HG02943 (cell line): ENCODE measurements around the gene SHLD3.
A peak's percentile ranks its signal among the peaks of the same experiment; 100 is the strongest.
"Not testable (repeated sequence)": the region's sequence is repeated elsewhere in the genome, so short reads cannot be mapped to it uniquely, and the experiment has no call there.

Experiments used
- ATAC-seq: cut with Tn5 transposase; IDR thresholded peaks from one replicate; pipeline ENCODE4 v1.9.1; 2021; ENCODE audit warnings: mild to moderate bottlenecking, low read depth, moderate library complexity; ENCODE audit not compliant: unreplicated experiment

Gene SHLD3, protein sequence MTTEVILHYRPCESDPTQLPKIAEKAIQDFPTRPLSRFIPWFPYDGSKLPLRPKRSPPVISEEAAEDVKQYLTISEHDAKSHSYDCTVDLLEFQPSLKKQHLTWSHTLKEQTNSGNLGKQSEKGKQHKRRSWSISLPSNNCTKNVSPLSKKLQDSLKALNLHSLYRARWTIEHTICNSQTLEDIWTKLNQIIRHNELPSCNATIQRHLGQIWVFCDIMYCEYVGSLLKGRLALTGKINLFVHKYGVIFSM

DNA sequence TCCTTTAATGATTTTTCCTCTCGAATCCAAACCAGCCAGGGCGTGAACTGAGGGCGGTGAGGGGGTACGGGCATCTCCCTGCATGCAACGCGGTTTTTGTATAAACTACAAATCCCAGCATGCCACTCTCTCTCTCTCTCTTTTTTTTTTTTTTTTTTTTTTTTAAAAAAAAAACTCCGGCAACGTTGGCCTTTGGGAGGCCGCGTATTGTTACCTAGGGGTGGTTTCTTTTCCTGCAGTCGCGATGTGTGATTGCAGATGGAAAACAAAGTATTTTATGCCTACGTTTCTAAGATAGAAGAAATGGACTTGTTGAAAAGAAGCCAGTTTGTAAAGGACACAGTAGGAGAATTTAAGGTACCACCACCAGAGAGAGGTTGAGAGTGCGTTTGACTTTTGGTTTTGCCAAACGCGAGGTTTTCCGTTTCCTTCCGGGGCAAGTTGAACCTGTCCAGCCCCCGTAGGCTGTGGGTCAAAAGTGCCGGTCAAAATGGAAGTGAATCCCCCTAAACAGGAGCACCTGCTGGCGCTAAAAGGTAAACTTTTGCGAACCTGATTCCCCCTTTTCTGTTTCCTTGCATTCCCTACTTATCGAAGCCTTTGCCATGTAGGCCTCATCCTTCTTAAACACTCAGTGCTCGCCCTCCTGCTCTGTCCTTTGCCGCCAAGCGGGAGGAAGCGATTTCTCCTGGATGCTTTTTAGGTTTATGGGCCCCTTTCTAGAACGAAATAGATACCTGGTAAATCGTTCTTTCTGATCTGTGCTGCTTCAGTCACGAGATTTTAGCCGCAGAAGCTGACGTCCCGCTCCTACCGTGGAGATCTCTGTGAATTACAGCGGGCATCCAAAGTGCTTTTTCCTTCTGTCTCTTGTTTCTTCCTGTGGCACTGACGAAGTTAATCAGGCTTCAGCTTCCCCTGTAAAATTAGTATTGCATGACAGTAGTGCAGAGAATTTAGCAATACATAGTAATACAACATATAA is at the start of gene SHLD3, which contains the start of gene TRAPPC13:
Gene SHLD3, plus strand, starts transcription at position 457 of the 985 bp plus-strand sequence. CDS start 4,561 bp downstream, outside the sequence.
Gene TRAPPC13, plus strand, starts transcription at position 457 of the 985 bp plus-strand sequence. Its CDS starts 34 bp downstream, at position 491.
- ATAC-seq, result peak; percentile 82

DNA sequence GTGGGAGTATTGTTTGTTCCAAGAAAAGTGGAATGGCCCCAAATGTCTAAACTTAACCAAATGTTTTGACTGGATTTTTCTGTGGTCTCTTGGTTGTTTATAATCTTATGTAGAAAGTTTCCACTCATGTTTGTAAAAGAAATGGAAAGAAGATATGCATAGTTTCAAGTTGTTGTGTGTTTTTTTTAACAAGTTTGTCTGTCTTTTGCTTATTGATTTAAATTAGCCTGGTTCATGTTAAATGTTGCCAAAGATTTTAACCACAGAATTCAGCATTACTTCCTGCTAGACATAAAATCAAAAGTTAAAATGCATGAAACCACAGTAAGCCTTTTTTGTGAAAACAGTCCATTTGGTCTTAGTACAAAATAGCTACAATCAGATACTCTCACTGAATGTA is 47.7 kb upstream of the SHLD3 start:
- ATAC-seq, result no peak

DNA sequence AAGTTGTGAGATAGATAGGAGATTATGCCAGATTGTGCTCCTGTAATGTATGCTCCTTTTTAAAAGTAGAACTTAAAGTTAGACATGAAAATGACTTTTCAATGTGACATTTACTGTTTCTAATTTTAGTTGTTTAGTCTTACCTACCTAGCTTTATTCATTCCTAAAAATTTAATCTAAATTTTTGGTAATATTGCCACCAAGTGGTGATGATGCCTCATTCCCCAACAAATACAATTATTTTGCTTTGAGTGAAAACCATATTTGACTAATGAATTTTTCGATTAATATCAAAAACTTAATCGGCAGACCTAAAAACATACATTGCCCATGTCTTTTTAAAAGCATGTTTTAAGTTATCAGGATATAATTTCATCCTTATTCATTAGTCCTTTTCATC is 36.1 kb upstream of the SHLD3 start:
- no peak for ATAC-seq

DNA sequence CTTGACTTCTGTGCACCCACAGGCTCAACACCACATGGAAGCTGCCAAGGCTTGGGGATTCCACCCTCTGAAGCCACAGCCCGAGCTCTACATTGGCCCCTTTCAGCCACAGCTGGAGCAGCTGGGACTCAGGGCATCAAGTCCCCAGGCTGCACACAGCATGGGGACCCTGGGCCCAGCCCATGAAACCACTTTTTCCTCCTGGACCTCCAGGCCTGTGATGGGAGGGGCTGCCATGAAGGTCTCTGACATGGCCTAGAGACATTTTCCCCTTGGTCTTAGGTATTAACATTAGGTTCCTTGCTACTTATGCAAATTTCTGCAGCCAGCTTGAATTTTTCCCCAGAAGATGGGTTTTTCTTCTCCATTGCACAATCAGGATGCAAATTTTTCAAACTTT is 23.1 kb upstream of the SHLD3 start:
- ATAC-seq, result not testable (repeated sequence)

DNA sequence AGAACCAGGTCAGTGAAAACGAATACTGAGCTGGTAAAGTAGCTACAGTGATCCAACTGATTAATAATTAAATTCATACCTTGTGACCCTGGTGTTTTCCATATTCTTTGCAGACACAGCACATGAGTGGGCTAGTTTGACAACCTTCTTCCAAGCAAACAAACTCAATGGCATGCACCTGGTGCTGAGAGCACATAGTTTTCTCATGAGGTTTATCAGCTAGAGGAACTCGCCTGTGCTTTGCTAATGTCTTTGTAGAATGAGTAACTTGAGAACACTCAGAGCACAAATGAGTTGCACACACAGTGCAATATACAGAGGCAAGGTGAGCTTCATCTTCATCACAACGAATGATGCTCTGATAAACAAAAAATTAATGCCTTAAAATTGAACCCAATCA is 13.3 kb upstream of the SHLD3 start:
- no peak for ATAC-seq

DNA sequence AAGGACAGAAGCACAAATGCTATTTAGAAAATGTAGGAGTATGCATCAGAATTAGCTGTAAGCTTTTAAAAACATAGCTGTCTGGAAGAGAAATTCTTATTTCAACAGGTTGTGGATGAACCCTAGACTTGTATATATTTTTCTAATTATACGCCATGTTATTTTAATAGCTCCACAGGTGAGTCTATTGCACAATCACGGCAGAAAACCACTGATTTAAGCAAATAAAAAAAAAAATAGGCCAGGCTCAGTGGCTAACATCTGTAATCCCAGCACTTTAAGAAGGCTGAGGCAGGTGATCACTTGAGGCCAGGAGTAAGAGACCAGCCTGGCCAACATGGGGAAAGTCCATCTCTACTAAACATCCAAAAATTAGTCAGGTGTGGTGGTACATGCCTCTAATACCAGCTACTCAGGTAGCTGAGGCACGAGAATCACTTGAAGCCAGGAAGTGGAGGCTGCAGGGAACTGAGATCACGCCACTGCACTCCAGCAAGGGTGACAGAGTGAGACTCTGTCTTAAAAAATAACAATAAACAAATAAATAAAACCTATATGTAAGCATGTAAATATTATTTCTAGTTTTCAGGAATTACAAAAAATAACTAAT is 12.4 kb upstream of the SHLD3 start:
- no peak for ATAC-seq

DNA sequence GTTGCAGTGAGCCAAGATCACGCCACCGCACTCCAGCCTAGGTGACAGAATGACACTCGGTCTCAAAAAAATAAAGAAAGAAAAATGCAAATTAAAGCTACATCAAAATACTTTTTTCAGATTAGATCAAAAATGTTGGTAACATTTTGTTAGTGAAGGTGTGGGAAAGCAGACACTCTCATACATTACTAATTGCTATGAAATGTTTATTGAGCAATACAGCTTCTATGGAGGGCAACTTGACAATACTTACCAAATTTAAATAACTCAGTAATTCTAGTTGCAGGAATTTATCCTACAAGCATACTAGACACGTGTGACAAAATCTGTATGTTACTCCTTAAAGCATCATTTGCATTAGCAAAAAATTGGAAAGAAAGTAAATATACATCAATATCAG is 4.8 kb upstream of the SHLD3 start:
- no peak for ATAC-seq

DNA sequence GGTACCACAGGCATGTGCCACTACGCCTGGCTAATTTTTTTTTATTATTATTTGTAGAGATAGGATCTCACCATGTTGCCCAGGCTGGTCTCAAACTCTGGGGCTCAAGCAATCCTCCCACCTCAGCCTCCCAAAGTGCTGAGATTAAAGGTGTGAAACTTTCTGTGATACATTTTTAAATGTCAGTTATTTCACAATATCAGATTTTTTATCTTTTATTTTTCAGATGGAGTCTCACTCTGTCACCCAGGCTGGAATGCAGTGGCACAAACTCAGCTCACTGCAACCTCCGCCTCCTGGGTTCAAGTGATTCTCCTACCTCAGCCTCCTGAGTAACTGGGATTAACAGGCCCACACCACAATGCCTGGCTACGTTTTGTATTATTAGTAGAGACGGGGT is 2.9 kb upstream of the SHLD3 start:
- ATAC-seq, result not testable (repeated sequence)

DNA sequence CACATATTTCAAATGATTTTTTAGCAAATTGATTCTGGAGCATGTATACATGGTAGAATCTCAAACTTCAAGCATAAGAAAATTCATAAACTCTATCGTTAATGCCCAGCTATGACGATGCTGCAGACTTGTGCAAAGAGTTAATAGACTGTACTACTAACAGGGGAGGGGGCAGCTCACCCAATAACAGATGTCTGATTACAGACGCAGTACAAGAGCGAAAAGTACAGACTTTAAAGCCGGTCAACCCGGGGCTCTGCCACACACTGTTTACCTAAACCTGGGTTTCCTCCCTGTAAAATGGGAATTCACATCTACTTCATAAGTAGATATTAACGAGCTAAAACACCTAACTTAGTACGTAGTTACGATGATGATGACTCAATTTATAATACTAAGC is 1.3 kb upstream of the SHLD3 start:
- ATAC-seq, result no peak

DNA sequence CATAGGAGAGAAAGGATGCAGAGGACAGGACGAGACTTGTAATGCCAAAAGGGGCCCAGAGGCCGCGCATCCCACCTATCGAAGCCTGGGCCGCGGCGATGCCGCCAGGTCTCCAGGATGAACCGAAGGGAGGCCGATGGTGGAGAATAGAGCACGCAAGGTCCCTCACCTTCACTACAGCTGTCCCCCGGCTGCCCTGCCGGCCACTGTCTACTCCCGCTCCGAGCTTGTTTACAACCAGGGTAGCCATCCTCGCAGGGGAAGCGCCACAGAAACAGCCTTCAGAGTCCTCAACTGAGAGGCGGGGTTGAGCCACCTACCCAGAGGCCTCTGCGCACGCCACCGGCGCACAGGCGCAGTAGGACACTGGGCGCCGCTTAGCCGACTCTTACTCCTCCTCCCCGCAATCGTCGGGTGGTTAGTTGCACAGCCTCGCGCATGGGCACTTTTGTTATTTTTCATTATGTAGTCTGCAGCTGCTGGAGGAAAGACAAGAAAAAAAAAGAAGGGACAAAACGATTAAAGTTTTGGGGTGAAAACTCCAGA is 729 bp upstream of the SHLD3 start, which contains the start of gene TRIM23:
Gene TRIM23, minus strand, starts transcription at position 309 of the 546 bp plus-strand sequence. Its CDS starts 59 bp downstream, at position 250.
- peak; percentile 95 for ATAC-seq

DNA sequence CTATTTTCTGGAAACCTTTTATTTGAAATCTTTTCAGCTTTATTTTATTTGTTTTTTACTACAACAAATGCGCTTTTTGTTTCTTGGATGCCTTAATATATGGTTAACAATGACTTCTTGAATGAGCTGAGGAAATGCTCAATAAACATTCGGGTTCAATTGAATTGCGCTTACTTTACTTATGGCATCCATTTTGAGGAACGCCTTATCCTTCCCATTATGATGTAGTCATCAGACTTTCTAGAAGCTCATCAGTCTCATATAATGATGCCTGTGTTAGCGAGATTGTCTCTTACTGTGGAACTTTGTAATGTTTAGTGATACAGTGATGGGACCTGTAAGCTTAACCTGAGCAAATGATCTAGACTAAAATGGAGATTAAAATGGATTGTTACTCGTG is 916 bp downstream of the SHLD3 start:
- ATAC-seq, result no peak

DNA sequence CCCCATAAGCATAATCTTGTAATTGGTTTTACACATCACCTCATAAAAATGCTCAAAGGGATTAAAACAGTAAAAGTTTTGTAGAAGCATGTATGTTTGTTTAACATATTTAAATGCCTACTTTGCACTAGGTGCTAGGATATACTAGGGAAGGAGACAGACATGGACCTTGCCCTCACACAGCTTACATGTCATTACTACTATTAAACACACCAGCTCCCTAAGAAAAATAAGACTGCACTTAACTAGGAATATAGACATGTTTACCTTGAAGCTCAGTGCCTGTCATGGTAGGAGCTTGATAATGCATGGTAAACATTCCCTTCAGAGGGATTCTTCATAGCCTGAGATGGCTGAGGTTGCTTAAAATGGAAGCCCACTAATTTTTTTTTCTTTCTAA is 6.2 kb downstream of the SHLD3 start:
- ATAC-seq, result no peak

DNA sequence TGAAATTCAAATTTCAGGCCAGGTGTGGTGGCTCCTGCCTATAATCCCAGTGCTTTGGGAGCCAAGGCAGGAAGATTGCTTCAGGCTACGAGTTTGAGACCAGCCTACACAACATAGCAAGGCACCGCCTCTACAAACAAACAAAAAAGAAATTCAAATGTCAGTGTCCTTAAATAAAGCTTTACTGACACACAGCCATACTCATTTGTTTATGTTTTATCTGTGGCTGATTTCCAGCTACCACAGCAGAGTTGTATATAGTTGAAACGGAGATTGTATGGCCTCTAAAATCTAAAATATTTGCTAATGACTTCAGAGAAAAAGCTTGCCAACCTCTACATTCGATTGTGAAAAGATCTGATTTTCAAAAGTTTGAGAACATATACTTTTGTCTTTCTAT is 15.4 kb downstream of the SHLD3 start:
- no peak for ATAC-seq

DNA sequence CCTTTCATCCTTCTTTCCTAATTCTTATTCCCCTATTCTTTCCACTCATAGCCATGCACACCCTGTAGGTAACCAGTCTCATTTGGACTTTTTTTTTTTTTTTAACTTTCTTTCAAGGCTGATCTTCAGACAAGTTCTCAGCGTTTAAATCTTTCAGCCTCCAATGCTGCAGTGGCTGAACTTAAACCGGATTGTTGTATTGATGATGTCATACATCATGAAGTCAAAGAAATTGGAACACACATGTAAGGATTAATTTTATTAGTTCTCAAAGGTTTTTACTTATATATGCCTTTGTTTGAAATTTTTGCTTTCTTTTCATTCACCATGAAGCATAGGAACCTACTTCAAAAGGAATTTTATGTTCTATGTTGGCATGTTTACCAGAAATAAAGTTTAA is 22.1 kb downstream of the SHLD3 start:
- no peak for ATAC-seq

DNA sequence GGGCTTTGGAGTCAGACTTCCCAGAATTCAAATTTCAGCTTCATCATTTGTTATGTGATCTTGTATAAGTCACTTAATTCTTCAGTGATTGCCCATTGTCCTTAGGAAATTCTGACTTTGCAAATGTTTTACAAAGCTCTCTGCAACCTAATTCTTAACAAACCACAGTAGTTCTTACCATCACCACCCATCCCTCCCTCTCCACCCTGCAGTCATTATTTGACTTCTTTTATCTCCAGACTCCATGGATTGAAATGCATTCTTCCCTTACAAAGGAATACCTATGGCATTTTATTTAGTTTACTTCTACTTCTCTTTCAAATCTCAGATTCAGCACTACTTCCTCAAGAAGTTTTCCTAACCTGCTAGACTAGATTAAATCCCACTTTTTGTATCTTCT is 23.1 kb downstream of the SHLD3 start:
- no peak for ATAC-seq

DNA sequence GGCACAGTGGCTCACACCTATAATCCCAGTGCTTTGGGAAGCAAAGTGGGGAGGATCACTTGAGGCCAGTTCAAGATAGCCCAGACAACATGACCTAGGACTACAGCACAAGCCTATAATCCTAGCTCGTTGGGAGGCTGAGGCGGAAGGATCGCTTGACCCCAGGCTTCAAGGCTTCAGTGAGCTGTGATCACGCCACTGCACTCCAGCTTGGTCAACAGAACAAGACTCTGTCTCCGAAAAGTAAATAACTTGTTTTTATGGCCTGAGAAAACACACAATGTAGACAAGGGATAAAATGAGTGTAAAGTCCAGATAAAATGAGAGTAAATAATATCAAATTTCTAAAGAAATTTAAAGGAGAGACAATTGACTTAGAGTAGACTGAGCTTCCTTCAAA is 26.3 kb downstream of the SHLD3 start:
- no peak for ATAC-seq

DNA sequence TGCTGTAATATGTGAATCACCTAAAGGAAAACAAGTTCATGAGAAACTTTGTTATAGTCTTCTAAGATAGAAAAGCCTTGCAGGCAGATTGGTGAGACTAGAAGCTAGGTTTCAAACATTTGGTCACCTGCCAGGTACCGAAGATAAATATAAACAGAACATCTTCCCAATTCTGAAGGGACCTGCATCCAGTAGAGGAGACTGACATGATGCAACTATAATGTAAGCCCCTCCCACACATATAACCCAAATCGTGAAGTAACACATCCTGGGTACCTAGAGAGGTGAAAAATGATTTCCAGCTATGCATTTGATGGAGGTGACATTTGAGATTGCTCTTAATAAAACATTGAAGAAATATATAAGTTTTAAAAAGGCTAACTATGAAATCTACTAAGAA is 29.9 kb downstream of the SHLD3 start:
- no peak for ATAC-seq

DNA sequence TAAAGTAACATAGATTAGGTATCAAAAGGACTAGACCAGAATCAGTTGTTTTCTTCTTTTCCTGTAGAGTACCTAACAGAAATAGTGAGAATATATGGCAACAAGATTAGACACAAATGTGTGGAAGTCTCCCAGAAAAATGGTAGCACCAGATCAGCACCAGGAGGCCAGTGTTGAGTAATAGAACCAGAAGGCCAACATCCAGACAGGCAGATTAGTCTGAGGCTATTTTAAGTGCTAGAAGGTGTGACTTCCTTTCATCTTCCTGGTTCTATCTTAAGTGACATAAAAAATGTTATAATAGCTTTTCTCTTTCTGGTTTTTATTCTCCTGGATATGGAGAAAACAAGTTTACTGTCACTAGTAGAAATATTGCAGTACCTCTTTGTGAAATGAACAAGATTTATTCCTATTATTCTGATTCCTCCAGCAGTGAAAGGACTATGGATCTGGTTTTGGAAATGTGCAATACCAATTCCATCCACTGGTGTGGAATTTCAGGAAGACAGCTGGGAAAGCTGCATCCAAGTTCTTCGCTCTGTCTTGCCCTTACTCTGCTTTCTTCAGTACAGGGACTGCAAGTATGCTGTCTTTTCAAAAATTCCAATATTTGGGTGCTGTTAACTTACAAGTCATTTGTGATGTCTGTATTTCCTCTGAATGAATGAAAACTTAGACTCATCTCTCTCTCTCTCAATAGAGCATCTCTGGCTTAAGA is 39.1 kb downstream of the SHLD3 start:
- no peak for ATAC-seq

DNA sequence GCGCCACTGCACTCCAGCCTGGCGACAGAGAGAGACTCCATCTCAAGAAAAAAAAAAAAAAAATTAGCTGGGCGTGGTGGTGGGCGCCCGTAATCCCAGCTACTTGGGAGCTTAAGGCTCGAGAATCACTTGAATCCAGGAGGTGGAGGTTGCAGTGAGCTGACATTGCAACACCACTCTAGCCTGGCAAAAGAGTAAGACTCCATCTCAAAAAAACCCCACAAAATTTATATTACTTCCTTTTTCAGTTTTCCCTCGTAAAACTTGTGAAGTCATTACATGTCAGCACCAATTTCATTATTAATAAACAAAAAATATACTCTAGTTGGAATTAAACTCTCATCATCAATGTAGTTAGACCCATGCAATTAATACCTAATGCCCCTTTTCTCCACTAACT is 43.9 kb downstream of the SHLD3 start:
- no peak for ATAC-seq

DNA sequence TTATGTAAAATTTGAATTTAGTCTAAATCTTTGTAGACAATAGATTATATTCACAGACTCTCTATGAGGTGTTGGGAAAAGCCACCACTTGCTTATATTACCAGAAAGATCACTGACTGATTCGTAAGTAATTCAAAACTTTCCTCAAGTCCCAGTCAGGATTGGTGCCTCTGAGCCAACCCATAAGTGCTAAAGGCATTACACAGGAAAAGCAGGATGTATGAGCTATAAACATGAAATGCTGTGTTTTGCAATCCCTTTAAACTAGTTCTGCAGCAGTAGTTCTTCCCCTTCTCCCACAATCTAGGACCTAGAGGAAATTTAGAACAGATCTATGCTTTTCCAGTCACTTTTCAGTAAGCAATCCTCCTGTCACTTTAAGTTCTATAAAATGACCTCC is 48.0 kb downstream of the SHLD3 start:
- no peak for ATAC-seq
